IMR-90 (cell line): Measurements from ENCODE around the gene FGD5. TPM values are rescaled to one million over a fixed set of nuclear protein-coding genes. Genes with fewer than 3 reads are reported as not detected.

Experiments
- ATAC-seq: fragments of 200-7000 bp; cut with Tn5 transposase; 2 replicates; pipeline ENCODE4 v1.9.1; 2020; ENCODE audit warnings: low read depth, mild to moderate bottlenecking, moderate library complexity
- BruUV-seq: library from RNA; stranded (reverse); fragments of 400-500 nt; replicated peaks from 2 replicates; lab custom pipeline; 2021; lab: Mats Ljungman, UMichigan
- CTCF ChIA-PET: fragments of 300-600 bp; formaldehyde crosslinking; extraction: SDS; loops from one replicate; lab custom pipeline; 2021; ENCODE audit warnings: antibody characterized with exemption; lab: Yijun Ruan, JAX
- POLR2A ChIA-PET: fragments of 300-600 bp; sonication (Branson Sonifier 250); formaldehyde crosslinking; loops from one replicate; lab custom pipeline; 2022; ENCODE audit warnings: antibody characterized with exemption; ENCODE audit not compliant: unreplicated experiment; lab: Charles Lee
- DNase-seq: peaks from one replicate; pipeline ENCODE4 v3.0.0; 2013
- H2AFZ ChIP-seq: replicated peaks from 2 replicates; pipeline ENCODE3; 2013; ENCODE audit warnings: low read length, mild to moderate bottlenecking; ENCODE audit not compliant: poor library complexity
- H2AK5ac ChIP-seq: 2 replicates; pipeline ENCODE4 v1.6.1; 2013; ENCODE audit warnings: low read depth, low read length, inconsistent platforms
- H2AK9ac ChIP-seq: replicated peaks from 2 replicates; pipeline ENCODE3; 2013; ENCODE audit warnings: mild to moderate bottlenecking, low read depth, low read length, moderate library complexity; ENCODE audit not compliant: poor library complexity
- H2BK120ac ChIP-seq: 2 replicates; pipeline ENCODE4 v1.6.1; 2013; ENCODE audit warnings: low read depth, low read length, inconsistent platforms
- H2BK15ac ChIP-seq: 3 replicates; pipeline ENCODE4 v1.6.1; 2013; ENCODE audit warnings: low read depth, low read length, inconsistent platforms
- H2BK20ac ChIP-seq: 2 replicates; pipeline ENCODE4 v1.6.1; 2013; ENCODE audit warnings: low read depth, mild to moderate bottlenecking, inconsistent platforms, low read length, moderate library complexity
- H2BK5ac ChIP-seq: 2 replicates; pipeline ENCODE4 v1.6.1; 2013; ENCODE audit warnings: mild to moderate bottlenecking, low read depth, low read length, inconsistent platforms; ENCODE audit not compliant: poor library complexity, severe bottlenecking
- H3K14ac ChIP-seq: replicated peaks from 2 replicates; pipeline ENCODE4 v1.6.1; 2013; ENCODE audit warnings: low read depth, low read length, inconsistent platforms
- H3K18ac ChIP-seq: 2 replicates; pipeline ENCODE4 v1.6.1; 2013; ENCODE audit warnings: low read depth, low read length, control low read depth
- H3K23ac ChIP-seq: 2 replicates; pipeline ENCODE4 v1.6.1; 2013; ENCODE audit warnings: low read depth, low read length, inconsistent platforms
- H3K27ac ChIP-seq: 2 replicates; pipeline ENCODE4 v1.5.1; 2013; ENCODE audit warnings: mild to moderate bottlenecking, control low read depth, low read length; ENCODE audit not compliant: insufficient read depth
- H3K27me3 ChIP-seq: 2 replicates; pipeline ENCODE4 v1.6.1; 2013; ENCODE audit warnings: low read length; ENCODE audit not compliant: control insufficient read depth, insufficient read depth
- H3K36me3 ChIP-seq: 2 replicates; pipeline ENCODE4 v1.6.1; 2013; ENCODE audit warnings: low read length, mixed read lengths; ENCODE audit not compliant: control insufficient read depth, insufficient read depth
- H3K4ac ChIP-seq: 2 replicates; pipeline ENCODE4 v1.6.1; 2013; ENCODE audit warnings: low read depth, low read length, inconsistent platforms
- H3K4me1 ChIP-seq: 2 replicates; pipeline ENCODE4 v1.6.1; 2013; ENCODE audit warnings: low read length, mixed read lengths; ENCODE audit not compliant: control insufficient read depth, insufficient read depth
- H3K4me2 ChIP-seq: 2 replicates; pipeline ENCODE4 v1.6.1; 2013; ENCODE audit warnings: low read depth, mild to moderate bottlenecking, control low read depth, low read length, moderate library complexity
- H3K4me3 ChIP-seq: 2 replicates; pipeline ENCODE4 v1.5.1; 2013; ENCODE audit warnings: low read depth, mild to moderate bottlenecking, control low read depth, low read length, moderate library complexity; ENCODE audit not compliant: insufficient read depth
- H3K56ac ChIP-seq: 2 replicates; pipeline ENCODE4 v1.6.1; 2013; ENCODE audit warnings: low read length, inconsistent platforms; ENCODE audit not compliant: insufficient read depth; ENCODE audit errors: extremely low read depth
- H3K79me1 ChIP-seq, 2 experiments: 2 replicates each; pipeline ENCODE4 v1.6.1; 2013; ENCODE audit warnings: low read length in 2 of 2, inconsistent platforms in 1 of 2, low read depth in 1 of 2
- H3K9ac ChIP-seq: 2 replicates; pipeline ENCODE4 v1.6.1; 2013; ENCODE audit warnings: low read depth, low read length, control low read depth
- H3K9me1 ChIP-seq: 2 replicates; pipeline ENCODE4 v1.6.1; 2013; ENCODE audit warnings: low read length, inconsistent platforms; ENCODE audit not compliant: insufficient read depth
- H3K9me3 ChIP-seq: 2 replicates; pipeline ENCODE4 v1.6.1; 2013; ENCODE audit warnings: low read length; ENCODE audit not compliant: control insufficient read depth, insufficient read depth
- H4K20me1 ChIP-seq: 2 replicates; pipeline ENCODE4 v1.6.1; 2013; ENCODE audit warnings: low read length, inconsistent platforms; ENCODE audit not compliant: insufficient read depth
- H4K5ac ChIP-seq: 2 replicates; pipeline ENCODE4 v1.6.1; 2013; ENCODE audit warnings: mild to moderate bottlenecking, low read depth, low read length, control low read depth
- H4K8ac ChIP-seq, 2 experiments: 2 replicates each; pipeline ENCODE4 v1.6.1; 2013; ENCODE audit warnings: low read depth in 2 of 2, low read length in 2 of 2, control low read depth in 1 of 2, inconsistent platforms in 1 of 2
- H4K91ac ChIP-seq: 2 replicates; pipeline ENCODE4 v1.6.1; 2013; ENCODE audit warnings: low read depth, low read length, inconsistent platforms; ENCODE audit not compliant: insufficient read depth
- BHLHE40 ChIP-seq: fragments of 150-350 bp; IDR thresholded peaks from 2 replicates; pipeline ENCODE4 v1.6.1; 2016; ENCODE audit warnings: mild to moderate bottlenecking, low read depth, low read length
- CEBPB ChIP-seq: IDR thresholded peaks from 2 replicates; pipeline ENCODE4 v1.6.1; 2012; ENCODE audit warnings: low read depth, low read length, improper control_type of control experiment
- CHD1 ChIP-seq: IDR thresholded peaks from 2 replicates; pipeline ENCODE4 v1.6.1; 2012; ENCODE audit warnings: low read depth, low read length, improper control_type of control experiment
- ELK1 ChIP-seq: fragments of 150-350 bp; IDR thresholded peaks from 2 replicates; pipeline ENCODE4 v1.6.1; 2016; ENCODE audit warnings: low read depth, mild to moderate bottlenecking, low read length, moderate library complexity, borderline replicate concordance
- FOS ChIP-seq: fragments of 150-350 bp; IDR thresholded peaks from 2 replicates; pipeline ENCODE4 v1.6.1; 2016; ENCODE audit warnings: low read depth, low read length
- MAFK ChIP-seq: IDR thresholded peaks from 2 replicates; pipeline ENCODE4 v1.6.1; 2012; ENCODE audit warnings: low read depth, low read length, improper control_type of control experiment
- MAZ ChIP-seq: IDR thresholded peaks from 2 replicates; pipeline ENCODE4 v1.6.1; 2012; ENCODE audit warnings: low read depth, mild to moderate bottlenecking, low read length, improper control_type of control experiment, moderate library complexity, borderline replicate concordance
- MXI1 ChIP-seq: IDR thresholded peaks from 2 replicates; pipeline ENCODE4 v1.6.1; 2012; ENCODE audit warnings: low read depth, mild to moderate bottlenecking, low read length, moderate library complexity, borderline replicate concordance
- NFE2L2 ChIP-seq: fragments of 150-350 bp; IDR thresholded peaks from 2 replicates; pipeline ENCODE4 v1.6.1; 2016; ENCODE audit warnings: low read depth, mild to moderate bottlenecking, low read length
- POLR2A ChIP-seq: IDR thresholded peaks from 2 replicates; pipeline ENCODE4 v1.6.1; 2012; ENCODE audit warnings: mild to moderate bottlenecking, low read depth, low read length
- RAD21 ChIP-seq: IDR thresholded peaks from 2 replicates; pipeline ENCODE4 v1.6.1; 2012; ENCODE audit warnings: low read length, improper control_type of control experiment
- RCOR1 ChIP-seq: IDR thresholded peaks from 2 replicates; pipeline ENCODE4 v1.6.1; 2012; ENCODE audit warnings: mild to moderate bottlenecking, low read length, improper control_type of control experiment; ENCODE audit not compliant: insufficient replicate concordance
- RFX5 ChIP-seq: IDR thresholded peaks from 2 replicates; pipeline ENCODE4 v1.8.0; 2012; ENCODE audit warnings: low read depth, mild to moderate bottlenecking, low read length, moderate library complexity
- SMC3 ChIP-seq: fragments of 150-350 bp; IDR thresholded peaks from 2 replicates; pipeline ENCODE4 v1.6.1; 2016; ENCODE audit warnings: low read depth, mild to moderate bottlenecking, antibody characterized with exemption, low read length, moderate library complexity
- whole genome bisulfite sequencing, 2 experiments: methylation state at CpG; one replicate each; pipeline versions ENCODE4 v1.1.5 to v1.1.7; 2013; ENCODE audit warnings: missing lambda C conversion rate in 2 of 2; ENCODE audit not compliant: insufficient read length in 1 of 2; ENCODE audit errors: extremely low coverage in 2 of 2; 5-methylcytosine and 5-hydroxymethylcytosine counted together
- dilution Hi-C: fragments of 300-500 bp; cut with HindIII; formaldehyde crosslinking; loops from one replicate; pipeline ENCODE4 v1.14.3; 2018; ENCODE audit warnings: low sequenced_read_pairs; ENCODE audit not compliant: unreplicated experiment
- in situ Hi-C: fragments of 300-500 bp; cut with MboI; formaldehyde crosslinking; loops from 3 replicates; pipeline ENCODE4 v1.14.3; 2019; ENCODE audit warnings: low sequenced_read_pairs, inconsistent platforms, mixed read lengths
- intact Hi-C: fragments of 100-400 bp; cut with micrococcal nuclease; formaldehyde crosslinking; loops from 2 replicates; pipeline ENCODE4 v1.10.0; 2022
- polyA plus RNA-seq, 3 experiments: library from polyadenylated mRNA; depleted of rRNA; stranded (reverse); fragments of >200 nt; gene quantifications; 2 replicates each; pipeline ENCODE4 v1.2.3, GENCODE V29; 2012; ENCODE audit warnings: low replicate concordance in 1 of 3
- total RNA-seq: library from RNA; depleted of rRNA; stranded (reverse); fragments of >200 nt; gene quantifications from 2 replicates; pipeline ENCODE4 v1.2.3, GENCODE V29; 2012
- TF ChIP-seq, protein P1 (sequence below): conservative IDR thresholded peaks from 2 replicates; pipeline ENCODE4 v1.5.1; 2012; ENCODE audit warnings: mild to moderate bottlenecking, low read depth, low read length, improper control_type of control experiment
- TF ChIP-seq, protein P2 (sequence below): fragments of 150-350 bp; IDR thresholded peaks from 2 replicates; pipeline ENCODE4 v1.6.1; 2017; ENCODE audit warnings: mild to moderate bottlenecking, antibody characterized with exemption, low read length, low read depth

Gene FGD5
- total and polyA plus RNA-seq, 2 of the 4 experiments (the other 2 are of a cell fraction): not detected

DNA sequence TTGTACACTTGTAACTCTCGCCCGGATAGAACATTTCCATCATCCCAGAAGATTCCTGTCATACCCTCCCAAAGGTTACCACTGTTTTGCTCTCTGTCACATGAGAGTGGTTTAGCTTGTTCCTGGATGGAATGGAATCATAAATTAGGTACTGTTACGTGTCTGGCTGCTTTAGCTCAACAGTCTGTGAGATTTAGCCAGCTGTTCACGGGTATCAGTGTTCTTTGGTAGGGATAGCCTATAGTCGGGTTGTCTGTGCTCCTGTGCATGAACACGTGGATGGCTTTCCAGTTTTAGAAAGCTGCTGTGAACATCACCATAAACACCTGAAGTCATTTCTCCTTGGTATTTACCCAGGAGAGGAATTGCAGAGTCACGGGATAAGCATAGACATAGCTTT lies 70.4 kb downstream of the FGD5 start:
- TF ChIP-seq FOS (no peak), BHLHE40 (no peak), NFE2L2 (no peak), POLR2A (no peak), RCOR1 (no peak), ELK1 (no peak), CEBPB (no peak), CHD1 (no peak), RAD21 (no peak), MXI1 (no peak), SMC3 (no peak), RFX5 (no peak), MAFK (no peak), MAZ (no peak)
- TF ChIP-seq, protein P1, sequence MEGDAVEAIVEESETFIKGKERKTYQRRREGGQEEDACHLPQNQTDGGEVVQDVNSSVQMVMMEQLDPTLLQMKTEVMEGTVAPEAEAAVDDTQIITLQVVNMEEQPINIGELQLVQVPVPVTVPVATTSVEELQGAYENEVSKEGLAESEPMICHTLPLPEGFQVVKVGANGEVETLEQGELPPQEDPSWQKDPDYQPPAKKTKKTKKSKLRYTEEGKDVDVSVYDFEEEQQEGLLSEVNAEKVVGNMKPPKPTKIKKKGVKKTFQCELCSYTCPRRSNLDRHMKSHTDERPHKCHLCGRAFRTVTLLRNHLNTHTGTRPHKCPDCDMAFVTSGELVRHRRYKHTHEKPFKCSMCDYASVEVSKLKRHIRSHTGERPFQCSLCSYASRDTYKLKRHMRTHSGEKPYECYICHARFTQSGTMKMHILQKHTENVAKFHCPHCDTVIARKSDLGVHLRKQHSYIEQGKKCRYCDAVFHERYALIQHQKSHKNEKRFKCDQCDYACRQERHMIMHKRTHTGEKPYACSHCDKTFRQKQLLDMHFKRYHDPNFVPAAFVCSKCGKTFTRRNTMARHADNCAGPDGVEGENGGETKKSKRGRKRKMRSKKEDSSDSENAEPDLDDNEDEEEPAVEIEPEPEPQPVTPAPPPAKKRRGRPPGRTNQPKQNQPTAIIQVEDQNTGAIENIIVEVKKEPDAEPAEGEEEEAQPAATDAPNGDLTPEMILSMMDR: no peak
- TF ChIP-seq, protein P2, sequence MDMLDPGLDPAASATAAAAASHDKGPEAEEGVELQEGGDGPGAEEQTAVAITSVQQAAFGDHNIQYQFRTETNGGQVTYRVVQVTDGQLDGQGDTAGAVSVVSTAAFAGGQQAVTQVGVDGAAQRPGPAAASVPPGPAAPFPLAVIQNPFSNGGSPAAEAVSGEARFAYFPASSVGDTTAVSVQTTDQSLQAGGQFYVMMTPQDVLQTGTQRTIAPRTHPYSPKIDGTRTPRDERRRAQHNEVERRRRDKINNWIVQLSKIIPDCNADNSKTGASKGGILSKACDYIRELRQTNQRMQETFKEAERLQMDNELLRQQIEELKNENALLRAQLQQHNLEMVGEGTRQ: no peak
- no peak overlapping the region for H3K18ac ChIP-seq
- intact Hi-C loops (no loop called here), dilution Hi-C loops (no loop called here), in situ Hi-C loops (no loop called here)
- no peak overlapping the region for H2BK20ac ChIP-seq
- H3K9me3 ChIP-seq: no peaks in the 10 kb centered on the region
- peaks cover 18% of the 10 kb centered on the region for H3K27me3 ChIP-seq
- H3K27ac ChIP-seq: no peak overlapping the region
- no peak overlapping the region for H3K23ac ChIP-seq
- no peak overlapping the region for H3K14ac ChIP-seq
- BruUV-seq: no TSS peak
- no peak overlapping the region for H3K4me3 ChIP-seq
- H3K56ac ChIP-seq: no peak overlapping the region
- ATAC-seq (no peak), DNase-seq (no peak)
- no peak overlapping the region for H2BK5ac ChIP-seq
- H4K8ac ChIP-seq: no peak overlapping the region
- H3K4ac ChIP-seq: no peak overlapping the region
- H3K9me1 ChIP-seq: no peaks in the 10 kb centered on the region; the same call in 1 of the 2 replicates
- H2AK5ac ChIP-seq: no peak overlapping the region
- no peak overlapping the region for H2BK15ac ChIP-seq
- H3K9ac ChIP-seq: no peak overlapping the region
- no peak overlapping the region for H4K91ac ChIP-seq
- no peak overlapping the region for H3K4me2 ChIP-seq
- no peak overlapping the region for H2AK9ac ChIP-seq
- no peak overlapping the region for H2BK120ac ChIP-seq
- WGBS, 2 experiments: 20% methylated on average over 1 of the region's 7 CpGs; no CpG with 5 or more reads in 1 of the 2 experiments
- ChIA-PET POLR2A (no interaction called here), CTCF (no interaction called here)
- no peaks in the 10 kb centered on the region for H3K36me3 ChIP-seq
- no peaks in the 10 kb centered on the region for H3K79me1 ChIP-seq
- H3K4me1 ChIP-seq: no peaks in the 10 kb centered on the region
- H4K5ac ChIP-seq: no peak overlapping the region
- no peaks in the 10 kb centered on the region for H4K20me1 ChIP-seq
- no peak overlapping the region for H2AFZ ChIP-seq
